ENCODE results near the gene REEP2.

REEP2 gene

DNA sequence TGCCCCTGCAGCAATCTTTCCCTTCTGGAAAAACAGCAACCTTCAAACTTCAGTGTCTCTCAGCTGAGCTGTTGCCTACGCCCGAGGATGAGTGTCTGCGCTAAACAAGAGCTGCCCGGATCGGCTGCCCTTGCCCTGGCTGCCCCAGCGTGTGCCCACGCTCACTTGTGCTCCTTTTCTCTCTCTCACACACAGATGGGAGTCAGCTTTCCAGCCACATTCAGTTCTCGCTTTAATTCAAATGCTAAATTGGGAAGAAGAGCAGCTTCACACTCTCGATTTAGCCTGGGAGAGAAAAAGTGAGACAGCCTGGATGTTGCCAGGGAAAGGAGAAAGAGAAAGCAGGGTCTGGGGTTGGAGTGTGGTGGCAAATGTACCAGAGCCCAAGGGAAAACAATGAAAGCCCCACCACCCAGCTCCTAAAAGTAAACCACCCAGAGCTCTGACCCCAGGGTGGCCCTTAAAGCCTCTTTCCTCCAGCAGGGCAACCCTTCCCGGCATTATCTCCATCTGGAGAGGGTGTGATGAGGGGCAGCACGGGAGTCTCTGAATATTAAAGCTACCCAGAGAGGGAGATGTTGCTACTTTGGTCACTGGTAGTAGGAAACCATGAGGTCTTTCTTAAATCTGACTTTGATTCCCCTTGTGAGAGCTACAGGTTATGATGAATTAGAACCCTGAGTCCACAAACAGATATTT lies 16.5 kb downstream of the REEP2 start:
- H3K4me2 ChIP-seq (ENCODE audit: low read length): no peak overlapping the region
- TF ChIP-seq CTCF (IDR thresholded peaks at IDR 0.05; ENCODE audit: low read length) (no peak), EZH2 (IDR thresholded peaks at IDR 0.05; ENCODE audit: borderline replicate concordance, low read length) (no peak)
- H3K9me3 ChIP-seq (ENCODE audit: low read length): no peaks in the 10 kb centered on the region
- no peaks in the 10 kb centered on the region for H3K79me2 ChIP-seq (ENCODE audit: insufficient read depth, low read length)
- H3K4me1 ChIP-seq (ENCODE audit: insufficient read depth, low read length, severe bottlenecking): peaks cover 24% of the 10 kb centered on the region
- H3K36me3 ChIP-seq (ENCODE audit: insufficient read depth, low read length): no peaks in the 10 kb centered on the region
- no peak overlapping the region for H2AFZ ChIP-seq (ENCODE audit: low read length)
- no peak overlapping the region for H3K9ac ChIP-seq (ENCODE audit: low read length)
- no peak overlapping the region for H3K4me3 ChIP-seq (ENCODE audit: low read depth, low read length, poor library complexity, severe bottlenecking)
- no peak overlapping the region for H3K27ac ChIP-seq (ENCODE audit: low read depth, low read length, poor library complexity, severe bottlenecking)
- H3K27me3 ChIP-seq (ENCODE audit: insufficient read depth, low read length): 0 out of 2 replicates have a peak, but pooled peaks cover 4% of the 10 kb centered on the region
- H3F3A ChIP-seq (ENCODE audit: insufficient read depth, low read length): no peaks in the 10 kb centered on the region
- H3K9me2 ChIP-seq (ENCODE audit: low read depth, low read length): no peaks in the 10 kb centered on the region
- H4K20me1 ChIP-seq (ENCODE audit: insufficient read depth, low read length): no peaks in the 10 kb centered on the region

DNA sequence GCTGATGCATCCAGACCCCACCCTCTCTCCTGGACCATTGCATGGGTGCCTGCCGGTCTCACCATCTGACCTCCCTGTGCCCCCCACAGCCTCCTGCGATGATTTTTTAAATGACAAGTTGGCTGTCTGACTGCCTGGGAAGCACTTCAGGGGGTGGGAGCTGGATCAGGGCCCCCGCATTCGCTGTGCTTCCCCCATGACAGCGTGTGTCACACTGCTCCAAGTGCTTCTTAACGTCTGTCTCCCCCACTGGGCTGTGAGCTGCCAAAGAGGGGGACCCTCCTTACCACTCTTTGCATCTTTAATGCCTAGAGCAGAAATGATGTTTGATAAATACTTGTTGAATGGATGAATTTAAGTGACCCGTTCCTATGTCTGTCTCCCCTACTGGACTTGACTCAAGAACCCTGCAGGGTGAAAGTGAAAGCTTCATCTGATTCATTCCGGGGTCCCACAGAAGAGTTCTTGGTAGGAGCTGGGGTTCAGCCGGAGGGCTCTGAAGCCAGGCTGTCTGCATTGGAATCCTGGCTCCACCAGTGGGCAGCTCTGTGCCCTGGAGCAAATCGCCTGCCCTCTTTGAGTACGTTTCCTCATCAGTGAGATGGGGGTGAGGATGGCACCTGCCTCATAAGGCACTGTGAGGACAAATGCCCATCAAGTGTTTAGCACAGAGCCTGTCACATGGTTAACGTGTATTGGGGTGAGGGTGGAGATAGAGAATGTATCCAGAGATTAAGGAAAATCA lies 18.8 kb downstream of the REEP2 start:
- no peak overlapping the region for H3K9ac ChIP-seq (ENCODE audit: low read length)

DNA sequence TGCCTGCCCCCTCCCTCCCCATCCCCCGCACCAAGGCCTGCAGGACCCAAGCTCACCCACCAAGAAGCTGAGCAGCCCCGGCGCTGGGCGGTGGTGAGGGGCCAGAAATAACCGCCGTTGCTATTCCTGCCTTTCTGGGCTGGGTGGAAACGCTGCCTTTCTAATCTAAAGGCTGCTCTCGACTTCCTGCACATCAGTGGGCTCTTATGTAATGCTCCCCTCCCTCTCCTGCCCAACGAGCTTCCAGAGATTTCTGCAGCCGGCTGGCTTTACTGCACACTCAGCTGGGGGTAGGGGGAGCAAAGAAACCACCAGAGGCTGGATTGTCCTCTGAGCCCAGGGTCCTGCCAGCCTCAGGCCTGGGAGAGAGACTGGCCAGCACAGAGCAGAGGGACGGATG lies 19.5 kb downstream of the REEP2 start:
- Histone ChIP-seq H3K9me3 (ENCODE audit: low read length) (no peaks in the 10 kb centered on the region), H3K79me2 (ENCODE audit: insufficient read depth, low read length) (no peaks in the 10 kb centered on the region), H3K4me3 (ENCODE audit: low read depth, low read length, poor library complexity, severe bottlenecking) (no peak overlapping the region), H3F3A (ENCODE audit: insufficient read depth, low read length) (no peaks in the 10 kb centered on the region), H4K20me1 (ENCODE audit: insufficient read depth, low read length) (no peaks in the 10 kb centered on the region), H3K36me3 (ENCODE audit: insufficient read depth, low read length) (no peaks in the 10 kb centered on the region), H3K27ac (ENCODE audit: low read depth, low read length, poor library complexity, severe bottlenecking) (no peak overlapping the region), H3K27me3 (ENCODE audit: insufficient read depth, low read length) (0 out of 2 replicates have a peak, but pooled peaks cover 4% of the 10 kb centered on the region), H3K9ac (ENCODE audit: low read length) (no peak overlapping the region), H3K4me1 (ENCODE audit: insufficient read depth, low read length, severe bottlenecking) (peaks cover 32% of the 10 kb centered on the region), H3K4me2 (ENCODE audit: low read length) (no peak overlapping the region), H2AFZ (ENCODE audit: low read length) (no peak overlapping the region), H3K9me2 (ENCODE audit: low read depth, low read length) (no peaks in the 10 kb centered on the region)
- TF ChIP-seq CTCF (IDR thresholded peaks at IDR 0.05; ENCODE audit: low read length): no peak
- no peak for TF ChIP-seq EZH2 (IDR thresholded peaks at IDR 0.05; ENCODE audit: borderline replicate concordance, low read length)

More for the DNA sequence above, 18.8 kb downstream of the REEP2 start:
- Histone ChIP-seq H3K4me2 (ENCODE audit: low read length) (no peak overlapping the region), H3K79me2 (ENCODE audit: insufficient read depth, low read length) (no peaks in the 10 kb centered on the region), H3K27me3 (ENCODE audit: insufficient read depth, low read length) (0 out of 2 replicates have a peak, but pooled peaks cover 4% of the 10 kb centered on the region), H3K4me1 (ENCODE audit: insufficient read depth, low read length, severe bottlenecking) (peaks cover 29% of the 10 kb centered on the region), H3K9me2 (ENCODE audit: low read depth, low read length) (no peaks in the 10 kb centered on the region), H3K36me3 (ENCODE audit: insufficient read depth, low read length) (no peaks in the 10 kb centered on the region), H3F3A (ENCODE audit: insufficient read depth, low read length) (no peaks in the 10 kb centered on the region), H3K4me3 (ENCODE audit: low read depth, low read length, poor library complexity, severe bottlenecking) (no peak overlapping the region), H3K9me3 (ENCODE audit: low read length) (no peaks in the 10 kb centered on the region), H4K20me1 (ENCODE audit: insufficient read depth, low read length) (no peaks in the 10 kb centered on the region), H2AFZ (ENCODE audit: low read length) (no peak overlapping the region), H3K27ac (ENCODE audit: low read depth, low read length, poor library complexity, severe bottlenecking) (no peak overlapping the region)
- TF ChIP-seq EZH2 (IDR thresholded peaks at IDR 0.05; ENCODE audit: borderline replicate concordance, low read length) (no peak), CTCF (IDR thresholded peaks at IDR 0.05; ENCODE audit: low read length) (no peak)
